GM18861 (cell line): ENCODE results near the gene RARG.
"Not testable (repeated sequence)": the region's sequence is repeated elsewhere in the genome, so short reads cannot be mapped to it uniquely, and the experiment has no call there.

Experiments
- ATAC-seq: cut with Tn5 transposase; IDR thresholded peaks from one replicate; pipeline ENCODE4 v1.9.1; 2021; ENCODE audit not compliant: unreplicated experiment

Gene RARG

GRCh38 chr12:53211476-53212381 is 20.3 kb downstream of the RARG start:
- ATAC-seq, result no peak

- ATAC-seq, result no peak
These were observed 21.2 kb downstream of the RARG start for GRCh38 chr12:53210843-53211242.

- ATAC-seq, result no peak
These were observed 23.0 kb downstream of the RARG start for GRCh38 chr12:53208877-53209463.

DNA sequence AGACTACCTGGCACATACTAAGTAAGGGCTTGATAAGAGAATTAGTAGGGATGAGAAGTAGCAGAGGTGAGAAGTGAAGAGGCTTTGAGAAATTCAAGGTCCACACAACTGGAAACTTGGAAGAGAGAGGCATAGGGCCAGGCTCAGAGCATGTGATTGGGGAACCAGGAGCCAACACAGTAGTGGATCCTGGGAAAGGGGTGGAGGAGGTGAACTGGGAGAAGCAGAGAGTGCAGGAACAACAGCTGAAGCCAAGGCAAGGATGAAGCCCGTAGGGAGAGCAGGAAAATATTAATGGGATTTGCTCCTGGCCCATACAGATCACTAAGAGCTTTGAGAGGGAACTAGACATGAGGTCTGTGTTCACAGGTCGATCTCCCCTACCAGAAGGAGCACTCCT is 23.6 kb downstream of the RARG start:
- ATAC-seq, result no peak

DNA sequence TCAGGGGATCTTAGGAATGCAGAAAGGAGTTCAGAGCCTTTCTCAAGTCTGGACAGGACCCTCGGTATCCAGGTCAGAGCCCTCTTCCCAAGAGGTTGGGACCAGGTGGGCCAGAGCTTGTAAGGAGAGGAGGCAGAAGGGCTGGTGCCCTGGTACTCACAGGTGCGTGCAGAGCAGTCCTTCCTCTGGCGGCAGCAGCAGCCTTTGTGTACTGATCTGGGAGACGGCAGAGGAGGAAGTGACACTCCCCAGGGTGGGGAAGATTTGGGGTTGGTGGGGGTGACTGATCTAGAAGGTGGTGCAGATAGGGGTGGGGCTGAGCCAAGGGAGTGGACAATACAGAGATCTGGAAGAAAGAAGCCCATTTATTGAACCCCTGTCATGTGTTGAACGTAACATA is 25.0 kb downstream of the RARG start, which contains the start of gene ITGB7:
TSS of gene ITGB7 (minus strand) at position 210 of the 400 bp plus-strand sequence. CDS start 6,808 bp downstream, outside the sequence.
- peak; percentile 39 for ATAC-seq

DNA sequence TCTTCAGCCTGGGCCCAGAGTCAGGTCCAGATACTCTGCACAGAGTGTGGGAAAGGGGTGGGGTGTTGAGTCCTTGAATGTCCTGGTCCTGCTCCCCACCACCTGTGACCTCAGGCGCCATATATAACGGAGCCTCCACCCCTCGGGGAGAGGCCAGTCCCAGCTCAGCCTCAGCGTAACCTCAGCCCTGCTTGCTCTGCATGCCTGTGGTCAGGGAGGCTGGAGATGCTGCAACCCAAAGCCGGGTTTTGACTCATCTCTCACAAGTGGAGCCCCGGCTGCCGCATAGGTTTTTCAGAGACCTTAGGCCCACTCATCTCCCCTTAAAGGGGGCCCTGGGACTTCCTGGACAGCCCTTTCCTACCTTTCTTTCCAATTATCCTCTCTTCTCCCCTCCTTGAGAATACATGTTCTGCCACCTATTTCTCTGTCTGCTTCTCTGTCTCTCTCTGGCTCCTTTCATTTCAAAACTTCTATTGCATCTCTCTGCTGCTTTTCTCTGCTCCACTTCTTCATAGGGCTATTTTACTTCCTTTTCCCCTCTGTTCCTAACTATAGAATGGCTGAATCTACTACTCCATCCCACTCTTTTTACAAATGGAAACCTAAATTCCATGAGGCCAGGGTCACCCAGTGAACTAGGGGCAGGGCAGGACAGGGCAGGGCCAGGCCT is 26.1 kb downstream of the RARG start:
- peak; percentile 59 for ATAC-seq

GRCh38 chr12:53204351-53204750 is 27.7 kb downstream of the RARG start:
- no peak for ATAC-seq

- ATAC-seq, result not testable (repeated sequence)
These were observed 29.7 kb downstream of the RARG start for GRCh38 chr12:53202316-53202715.

GRCh38 chr12:53201639-53202038 is 30.4 kb downstream of the RARG start:
- ATAC-seq, result no peak

- no peak for ATAC-seq
These were observed 30.9 kb downstream of the RARG start for GRCh38 chr12:53201177-53201541.

DNA sequence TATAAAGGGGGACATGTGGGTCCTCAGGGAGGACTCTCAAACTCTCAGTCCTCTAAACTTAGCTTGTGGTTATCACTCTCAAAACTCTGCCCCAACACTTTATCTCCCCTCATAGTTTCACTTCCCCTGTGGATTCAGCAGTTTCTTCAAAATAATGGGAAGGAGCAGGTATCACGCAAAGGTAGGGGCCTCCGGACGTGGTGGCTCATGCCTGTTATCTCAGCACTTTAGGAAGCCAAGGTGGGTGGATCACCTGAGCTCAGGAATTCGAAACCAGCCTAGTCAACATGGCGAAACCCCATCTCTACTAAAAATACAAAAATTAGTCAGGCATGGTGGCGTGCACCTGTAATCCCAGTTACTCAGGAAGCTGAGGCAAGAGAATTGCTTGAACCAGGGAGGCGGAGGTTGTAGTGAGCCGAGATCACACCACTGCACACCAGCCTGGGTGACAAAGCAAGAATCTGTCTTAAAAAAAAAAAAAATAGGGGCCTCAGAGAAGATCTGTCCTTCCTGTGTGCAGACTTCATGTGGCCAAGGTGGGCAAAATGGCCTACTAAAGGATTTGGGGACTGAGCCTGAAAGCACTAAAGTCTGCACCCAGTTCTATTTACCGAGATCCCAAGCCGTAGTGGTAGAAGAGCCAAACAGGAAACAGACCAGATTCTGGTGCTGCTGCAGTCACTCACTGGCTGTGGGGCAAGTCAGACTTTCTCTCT is 31.4 kb downstream of the RARG start:
- peak; percentile 50 for ATAC-seq

DNA sequence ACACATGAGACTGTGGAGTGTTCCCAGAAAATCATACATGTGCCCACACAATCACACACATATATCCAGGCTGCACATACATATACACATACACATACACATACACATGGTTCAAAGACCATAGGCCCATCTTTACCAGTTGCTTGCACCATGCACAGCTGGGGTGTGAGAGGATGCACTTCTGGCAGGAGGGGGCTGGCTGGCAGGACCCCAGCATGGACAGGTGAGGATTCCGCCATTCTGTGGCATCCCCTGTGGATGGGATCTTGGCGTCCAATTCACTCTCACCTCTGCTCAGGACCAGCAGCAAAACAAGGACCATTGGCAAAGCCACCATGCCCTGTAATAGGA is 31.9 kb downstream of the RARG start:
- ATAC-seq, result no peak

DNA sequence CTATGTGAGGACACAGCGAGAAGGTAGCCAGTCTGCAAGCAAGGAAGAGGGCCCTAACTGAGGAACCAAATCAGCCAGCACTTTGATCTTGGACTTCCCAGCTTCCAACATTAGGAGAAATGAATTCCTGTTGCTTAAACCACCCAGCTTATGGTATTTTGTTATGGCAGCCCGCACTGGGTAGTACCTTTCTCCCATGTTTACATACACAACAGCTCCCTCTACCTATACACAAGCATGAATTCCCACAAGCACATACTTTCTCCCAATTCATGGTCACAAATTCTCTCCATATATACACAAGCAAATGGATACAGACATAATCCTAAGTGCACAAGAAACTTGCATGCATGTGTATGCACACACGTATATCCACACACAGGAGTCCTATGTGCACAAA is 32.3 kb downstream of the RARG start:
- no peak for ATAC-seq

- ATAC-seq, result no peak
These were observed 33.4 kb downstream of the RARG start for GRCh38 chr12:53198486-53199110.

DNA sequence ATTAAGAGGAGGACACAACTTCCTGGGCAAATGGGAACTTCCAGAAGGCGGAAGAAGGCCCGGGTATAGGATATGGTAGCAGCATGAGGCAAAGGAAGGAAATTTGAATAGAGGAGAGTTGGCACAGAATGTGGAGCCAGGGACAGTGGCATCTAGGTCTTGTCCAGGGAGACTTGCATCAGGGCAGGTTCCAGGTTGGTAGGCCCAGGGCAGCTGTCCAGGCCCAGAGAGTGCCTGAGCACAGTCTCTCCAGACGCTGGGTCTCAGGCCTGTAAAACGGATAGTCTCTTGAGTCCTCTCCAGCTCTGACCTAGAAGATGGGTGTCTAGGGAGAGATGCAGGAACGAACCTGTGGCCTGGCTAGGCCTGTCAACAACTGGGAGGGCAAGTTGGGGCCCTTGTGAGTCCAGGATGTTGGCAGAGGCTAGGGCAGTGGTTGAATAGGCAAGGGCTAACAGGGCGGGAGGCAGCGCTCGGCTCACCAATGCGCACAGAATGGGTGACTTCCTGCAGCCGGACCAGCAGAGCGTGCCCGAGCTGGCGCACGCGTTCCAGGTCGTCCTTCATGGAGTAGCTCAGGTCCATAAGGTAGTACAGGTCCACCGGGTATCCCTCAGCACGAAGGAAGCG is 34.9 kb downstream of the RARG start:
- no peak for ATAC-seq

DNA sequence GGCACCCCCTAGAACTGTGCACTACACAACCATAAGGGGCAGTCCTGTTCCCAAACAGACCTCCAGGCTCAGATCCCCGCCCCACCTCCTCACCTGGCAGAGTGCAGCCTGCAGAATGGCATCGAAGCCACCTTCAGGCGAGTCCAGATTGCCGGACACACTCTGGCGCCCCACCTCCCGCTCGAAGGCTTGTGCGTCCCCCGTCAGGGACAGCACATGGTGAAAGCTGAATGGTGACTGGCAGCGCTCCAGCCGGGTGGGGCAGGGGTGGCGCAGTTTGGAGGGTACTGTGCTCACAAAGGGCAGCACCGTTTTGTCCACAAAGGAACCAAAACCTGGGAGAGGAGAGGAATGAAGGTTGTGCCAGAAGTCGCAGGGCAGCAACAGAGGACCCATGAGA is 35.5 kb downstream of the RARG start:
- no peak for ATAC-seq

- ATAC-seq, result no peak
These were observed 36.2 kb downstream of the RARG start for GRCh38 chr12:53195516-53196420.

- no peak for ATAC-seq
These were observed 37.0 kb downstream of the RARG start for GRCh38 chr12:53194973-53195372.

DNA sequence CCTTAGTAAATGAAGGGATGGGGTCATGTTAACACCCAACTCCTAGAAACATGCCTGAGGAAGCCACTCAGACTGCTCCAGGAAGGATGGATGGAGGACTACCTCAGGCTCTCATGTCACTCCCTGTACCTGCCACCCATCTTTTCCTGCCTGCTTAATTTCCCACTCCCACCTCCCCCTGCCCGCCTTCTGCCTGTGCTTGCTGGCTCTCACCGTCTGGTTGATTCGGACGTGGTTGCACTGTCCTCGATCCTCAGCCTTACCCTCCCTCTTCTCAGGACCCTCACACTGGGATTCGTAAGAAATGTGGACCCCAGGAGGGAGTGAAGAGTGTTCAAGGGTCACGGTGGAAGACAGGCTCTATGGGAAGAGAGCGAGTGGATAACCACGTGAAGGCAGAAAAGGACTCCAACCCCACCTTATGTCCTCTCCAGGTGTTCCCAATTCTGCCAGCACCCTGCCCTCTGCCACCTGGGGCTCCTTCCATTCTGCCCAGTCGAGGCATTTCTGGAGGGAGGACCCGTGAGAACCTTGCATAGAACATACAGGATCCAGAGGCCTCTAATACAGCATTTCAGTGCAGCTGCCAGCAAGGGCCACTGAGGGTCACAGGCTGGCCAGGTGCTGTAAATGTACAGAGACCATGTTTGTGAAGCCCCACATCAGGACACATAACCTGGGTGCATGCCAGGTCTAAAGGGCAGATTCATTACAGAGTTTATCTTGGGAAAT is 37.9 kb downstream of the RARG start:
- no peak for ATAC-seq
